Measurements from ENCODE around the gene MCF2L.
"Not testable (repeated sequence)": the region's sequence is repeated elsewhere in the genome, so short reads cannot be mapped to it uniquely, and the experiment has no call there.

MCF2L gene

DNA sequence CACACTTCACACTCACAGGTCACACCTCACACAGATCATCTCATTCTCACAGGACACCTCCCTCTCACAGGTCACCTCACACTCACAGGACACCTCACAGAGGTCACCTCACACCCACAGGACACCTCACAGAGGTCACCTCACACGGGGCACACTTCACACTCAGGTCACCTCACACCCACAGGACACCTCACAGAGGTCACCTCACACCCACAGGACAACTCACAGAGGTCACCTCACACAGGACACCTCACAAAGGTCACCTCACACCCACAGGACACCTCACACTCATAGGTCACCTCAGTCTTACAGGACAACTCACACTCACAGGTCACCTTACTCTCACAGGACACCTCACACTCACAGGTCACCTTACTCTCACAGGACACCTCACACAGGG is 143.5 kb downstream of the MCF2L start:
- DNase-seq (ENCODE audit: low read depth, low spot score): not testable (repeated sequence)

DNA sequence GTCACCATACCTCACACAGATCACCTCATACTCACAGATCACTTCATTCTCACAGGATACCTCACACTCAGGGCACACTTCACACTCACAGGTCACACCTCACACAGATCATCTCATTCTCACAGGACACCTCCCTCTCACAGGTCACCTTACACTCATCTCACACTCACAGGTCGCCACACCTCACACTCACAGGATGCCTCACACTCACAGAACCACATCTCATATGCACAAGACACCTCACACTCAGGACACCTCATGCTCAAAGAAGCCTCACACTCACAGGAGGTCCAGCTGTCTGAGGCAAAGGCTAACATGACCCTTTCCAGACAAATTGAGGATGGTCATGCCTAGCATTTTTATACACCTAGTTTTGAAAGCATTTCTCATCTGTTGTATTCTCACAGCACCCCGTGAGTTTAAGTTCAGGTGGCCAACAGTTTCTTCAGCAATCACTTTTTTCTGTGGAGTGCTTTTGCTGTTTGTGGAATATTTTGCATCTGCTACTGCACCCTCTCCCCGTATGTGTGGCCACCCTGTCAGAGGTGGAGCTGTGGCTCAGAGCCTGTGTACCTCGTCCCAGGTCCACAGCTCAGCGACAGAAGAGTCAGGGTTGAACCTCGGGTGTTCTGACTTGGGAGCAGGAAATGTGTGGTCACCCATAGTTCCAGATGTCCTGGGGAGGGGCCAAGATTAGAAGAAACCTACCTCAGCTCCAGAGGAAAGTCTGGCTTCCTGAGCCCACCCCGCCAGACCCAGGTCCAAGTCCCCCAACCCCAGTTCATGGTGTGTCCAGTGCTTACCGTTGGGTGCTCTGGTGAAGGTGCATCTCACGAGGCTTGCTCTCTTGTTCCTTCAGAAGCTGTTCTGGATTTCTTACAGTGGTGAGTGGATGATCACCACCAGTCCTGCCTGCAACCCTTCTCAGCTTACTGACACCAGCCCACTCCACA is 144.2 kb downstream of the MCF2L start:
- no peak for DNase-seq (ENCODE audit: low read depth, low spot score)

DNA sequence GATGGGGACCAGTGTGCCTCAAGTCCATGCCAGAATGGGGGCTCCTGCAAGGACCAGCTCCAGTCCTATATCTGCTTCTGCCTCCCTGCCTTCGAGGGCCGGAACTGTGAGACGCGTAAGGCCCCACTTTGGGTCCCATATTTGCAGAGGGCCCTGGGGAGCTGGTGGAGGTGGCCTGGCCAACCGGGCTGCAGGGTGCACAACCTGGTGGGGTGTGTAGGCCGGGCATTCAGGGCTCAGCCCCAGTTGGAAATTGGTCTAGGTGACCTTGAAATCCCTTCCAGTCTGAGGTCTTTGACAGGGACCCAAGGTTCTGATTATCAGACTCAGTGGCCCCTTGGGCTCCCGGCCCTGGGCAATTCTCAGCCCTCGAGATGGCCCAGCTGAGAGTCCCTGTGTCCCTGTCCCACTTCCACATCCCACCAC is 144.8 kb downstream of the MCF2L start:
- no peak for DNase-seq (ENCODE audit: low read depth, low spot score)

DNA sequence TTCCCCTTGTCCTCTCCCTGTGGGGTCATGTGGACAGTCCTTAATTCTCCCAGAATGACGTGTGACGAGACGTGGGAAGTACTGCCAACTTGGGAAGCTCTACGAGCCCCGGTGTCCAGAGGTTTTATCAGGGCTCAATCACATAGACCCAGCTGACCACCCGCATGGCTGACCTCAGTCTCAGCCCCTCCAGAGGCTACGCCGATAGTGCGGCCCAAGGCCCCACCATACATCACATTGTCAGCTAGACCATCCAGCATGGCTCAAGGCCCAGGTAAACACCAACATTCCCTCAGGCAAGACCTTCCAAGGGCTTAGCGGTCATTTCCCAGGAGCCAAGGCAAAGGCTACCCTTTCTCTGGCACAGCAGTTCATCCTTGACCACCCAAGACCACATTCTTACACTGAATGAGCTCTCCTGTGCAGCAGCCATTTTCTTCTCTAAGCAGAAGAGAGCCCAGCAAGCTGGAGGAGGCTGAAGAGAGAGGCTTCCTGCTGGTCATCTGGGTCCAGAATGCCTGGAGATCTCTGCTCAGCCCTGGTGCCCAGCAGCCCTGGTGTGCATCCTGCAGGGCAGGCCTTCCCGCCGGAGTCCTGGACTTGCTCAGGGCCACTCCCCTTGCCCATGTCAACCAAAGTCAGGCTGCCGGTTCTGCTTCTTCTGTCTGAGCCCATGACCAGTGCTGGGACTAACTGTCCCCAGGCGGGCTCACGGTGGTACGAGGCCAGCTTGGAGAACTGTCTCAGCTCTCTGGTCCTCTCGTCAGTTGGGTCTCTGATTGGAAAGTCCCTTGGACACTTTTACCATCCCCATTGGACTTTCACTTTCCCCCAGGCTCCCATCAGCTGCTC is 145.7 kb downstream of the MCF2L start:
- no peak for DNase-seq (ENCODE audit: low read depth, low spot score)

DNA sequence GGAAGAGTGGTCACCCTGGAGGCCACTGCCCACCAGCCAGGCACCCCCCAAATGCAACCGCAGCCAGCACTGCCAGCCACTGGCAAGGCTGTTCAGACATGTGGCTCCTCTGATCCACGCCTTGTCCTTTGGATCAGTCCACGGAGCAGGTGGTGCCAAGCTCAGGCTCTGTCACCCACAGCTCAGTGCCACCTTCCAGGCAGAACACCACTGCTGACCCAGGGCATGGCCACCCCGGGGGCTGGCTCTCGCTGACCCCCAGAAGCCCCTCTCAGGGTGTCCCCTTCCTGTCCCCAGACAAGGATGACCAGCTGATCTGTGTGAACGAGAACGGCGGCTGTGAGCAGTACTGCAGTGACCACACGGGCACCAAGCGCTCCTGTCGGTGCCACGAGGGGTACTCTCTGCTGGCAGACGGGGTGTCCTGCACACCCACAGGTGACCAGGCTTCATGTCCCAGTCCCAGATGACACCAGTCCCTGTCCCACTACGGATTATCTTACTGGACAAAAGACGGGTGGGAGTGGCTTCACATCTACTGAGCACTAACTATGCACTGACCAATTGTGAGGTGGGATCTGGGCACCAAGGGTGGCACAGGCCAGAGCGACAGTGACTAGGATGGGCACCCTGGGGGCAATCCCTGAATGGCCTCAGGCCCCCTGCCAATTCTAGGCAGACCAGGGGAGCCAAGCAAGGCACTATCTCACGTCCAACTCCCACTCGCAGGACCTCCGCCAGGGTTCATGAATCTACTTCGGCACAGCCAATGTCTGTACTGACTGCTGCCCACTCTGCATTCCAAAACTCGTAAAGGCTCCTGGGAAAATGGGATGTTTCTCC is 146.6 kb downstream of the MCF2L start:
- DNase-seq (ENCODE audit: low read depth, low spot score): no peak

DNA sequence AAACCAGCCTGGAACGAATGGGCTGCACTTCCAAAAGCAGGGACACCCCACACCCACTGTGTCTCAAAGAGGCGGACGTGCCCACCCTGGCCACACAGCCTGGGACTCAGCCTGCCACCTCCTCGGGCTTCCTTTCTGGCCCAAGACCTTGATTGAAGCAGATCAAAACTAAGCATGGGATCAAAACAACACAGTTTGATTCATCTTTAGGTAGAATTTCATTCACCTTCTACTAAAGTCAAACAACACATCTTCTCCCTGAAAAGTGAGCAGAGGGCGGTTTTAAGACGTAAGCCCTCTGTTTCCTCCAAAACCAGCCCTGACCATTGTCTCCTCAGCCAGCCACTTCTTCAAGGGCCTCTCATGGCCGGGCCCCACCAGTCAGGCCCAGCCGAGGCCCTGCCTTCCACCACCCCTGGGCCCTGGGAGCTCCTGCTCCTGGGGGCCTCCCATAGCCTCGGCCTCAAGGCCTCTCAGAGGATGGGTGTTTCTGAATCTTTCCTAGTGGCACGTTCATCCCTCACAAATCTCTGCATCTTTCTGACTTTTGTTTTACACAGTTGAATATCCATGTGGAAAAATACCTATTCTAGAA is 147.3 kb downstream of the MCF2L start:
- no peak for DNase-seq (ENCODE audit: low read depth, low spot score)

DNA sequence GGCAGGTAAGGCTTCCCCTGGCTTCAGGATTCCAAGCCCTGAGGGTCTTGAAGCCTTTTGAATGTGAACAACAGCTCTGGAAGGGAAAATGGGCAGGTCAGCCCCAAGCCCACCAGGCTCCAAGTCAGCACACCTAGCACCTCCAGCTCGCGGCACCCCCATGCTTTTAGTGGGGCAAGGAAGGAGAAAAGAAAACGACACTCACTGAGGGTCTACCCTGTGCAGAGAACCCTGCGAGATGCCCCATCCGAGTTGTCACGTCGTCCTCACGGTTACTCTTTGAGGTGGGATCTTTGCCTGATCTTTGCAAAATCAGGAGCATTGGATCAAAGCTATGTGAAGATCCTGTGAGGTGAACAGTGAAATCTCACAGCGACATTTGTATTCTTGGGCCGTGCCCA is 147.9 kb downstream of the MCF2L start:
- DNase-seq (ENCODE audit: low read depth, low spot score): no peak

DNA sequence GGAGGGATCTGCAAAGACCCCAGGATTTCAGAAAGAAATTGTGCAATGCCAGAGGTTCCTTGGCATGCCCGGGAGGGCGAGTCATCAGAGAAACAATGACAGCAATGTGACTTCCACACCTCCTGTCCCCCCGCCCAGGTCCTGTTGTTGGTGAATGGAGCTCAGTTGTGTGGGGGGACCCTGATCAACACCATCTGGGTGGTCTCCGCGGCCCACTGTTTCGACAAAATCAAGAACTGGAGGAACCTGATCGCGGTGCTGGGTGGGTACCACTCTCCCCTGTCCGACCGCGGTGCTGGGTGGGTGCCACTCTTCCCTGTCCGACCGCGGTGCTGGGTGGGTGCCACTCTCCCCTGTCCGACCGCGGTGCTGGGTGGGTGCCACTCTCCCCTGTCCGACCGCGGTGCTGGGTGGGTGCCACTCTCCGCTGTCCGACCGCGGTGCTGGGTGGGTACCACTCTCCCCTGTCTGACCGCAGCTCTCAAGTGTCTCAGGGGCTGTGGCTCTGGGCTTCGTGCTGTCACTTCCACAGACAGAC is 148.4 kb downstream of the MCF2L start:
- DNase-seq (ENCODE audit: low read depth, low spot score): no peak

DNA sequence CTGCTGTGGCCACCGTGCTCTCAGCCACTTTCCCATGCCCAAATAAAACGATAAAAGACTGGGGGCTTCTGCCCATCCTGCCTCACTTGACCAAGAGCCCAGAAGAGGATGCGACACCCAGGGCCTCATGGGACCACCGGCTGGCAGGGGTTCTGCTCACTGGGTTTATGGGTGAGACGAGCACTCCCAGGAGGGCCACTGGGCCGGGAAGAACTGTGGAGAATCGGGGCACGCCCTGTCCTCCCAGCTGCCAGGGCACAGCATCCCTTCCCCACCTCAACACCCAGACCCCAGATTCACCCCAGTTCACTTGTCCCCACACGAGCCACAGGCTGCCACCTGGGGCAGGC is 148.9 kb downstream of the MCF2L start:
- no peak for DNase-seq (ENCODE audit: low read depth, low spot score)

DNA sequence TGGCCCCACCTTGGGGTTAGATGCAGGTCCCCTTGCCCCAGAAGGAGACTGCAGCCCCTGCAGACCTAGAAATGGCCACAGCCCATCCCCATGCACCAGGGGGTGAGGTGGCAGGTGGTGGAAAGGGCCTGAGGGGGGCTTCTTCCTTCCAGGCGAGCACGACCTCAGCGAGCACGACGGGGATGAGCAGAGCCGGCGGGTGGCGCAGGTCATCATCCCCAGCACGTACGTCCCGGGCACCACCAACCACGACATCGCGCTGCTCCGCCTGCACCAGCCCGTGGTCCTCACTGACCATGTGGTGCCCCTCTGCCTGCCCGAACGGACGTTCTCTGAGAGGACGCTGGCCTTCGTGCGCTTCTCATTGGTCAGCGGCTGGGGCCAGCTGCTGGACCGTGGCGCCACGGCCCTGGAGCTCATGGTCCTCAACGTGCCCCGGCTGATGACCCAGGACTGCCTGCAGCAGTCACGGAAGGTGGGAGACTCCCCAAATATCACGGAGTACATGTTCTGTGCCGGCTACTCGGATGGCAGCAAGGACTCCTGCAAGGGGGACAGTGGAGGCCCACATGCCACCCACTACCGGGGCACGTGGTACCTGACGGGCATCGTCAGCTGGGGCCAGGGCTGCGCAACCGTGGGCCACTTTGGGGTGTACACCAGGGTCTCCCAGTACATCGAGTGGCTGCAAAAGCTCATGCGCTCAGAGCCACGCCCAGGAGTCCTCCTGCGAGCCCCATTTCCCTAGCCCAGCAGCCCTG is 149.4 kb downstream of the MCF2L start:
- no peak for DNase-seq (ENCODE audit: low read depth, low spot score)

DNA sequence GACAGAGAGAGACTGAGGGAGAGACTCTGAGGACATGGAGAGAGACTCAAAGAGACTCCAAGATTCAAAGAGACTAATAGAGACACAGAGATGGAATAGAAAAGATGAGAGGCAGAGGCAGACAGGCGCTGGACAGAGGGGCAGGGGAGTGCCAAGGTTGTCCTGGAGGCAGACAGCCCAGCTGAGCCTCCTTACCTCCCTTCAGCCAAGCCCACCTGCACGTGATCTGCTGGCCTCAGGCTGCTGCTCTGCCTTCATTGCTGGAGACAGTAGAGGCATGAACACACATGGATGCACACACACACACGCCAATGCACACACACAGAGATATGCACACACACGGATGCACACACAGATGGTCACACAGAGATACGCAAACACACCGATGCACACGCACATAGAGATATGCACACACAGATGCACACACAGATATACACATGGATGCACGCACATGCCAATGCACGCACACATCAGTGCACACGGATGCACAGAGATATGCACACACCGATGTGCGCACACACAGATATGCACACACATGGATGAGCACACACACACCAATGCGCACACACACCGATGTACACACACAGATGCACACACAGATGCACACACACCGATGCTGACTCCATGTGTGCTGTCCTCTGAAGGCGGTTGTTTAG is 150.3 kb downstream of the MCF2L start:
- DNase-seq (ENCODE audit: low read depth, low spot score): no peak

DNA sequence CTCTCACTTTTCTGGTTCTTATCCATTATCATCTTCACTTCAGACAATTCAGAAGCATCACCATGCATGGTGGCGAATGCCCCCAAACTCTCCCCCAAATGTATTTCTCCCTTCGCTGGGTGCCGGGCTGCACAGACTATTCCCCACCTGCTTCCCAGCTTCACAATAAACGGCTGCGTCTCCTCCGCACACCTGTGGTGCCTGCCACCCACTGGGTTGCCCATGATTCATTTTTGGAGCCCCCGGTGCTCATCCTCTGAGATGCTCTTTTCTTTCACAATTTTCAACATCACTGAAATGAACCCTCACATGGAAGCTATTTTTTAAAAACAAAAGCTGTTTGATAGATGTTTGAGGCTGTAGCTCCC is 150.8 kb downstream of the MCF2L start:
- DNase-seq (ENCODE audit: low read depth, low spot score): no peak

DNA sequence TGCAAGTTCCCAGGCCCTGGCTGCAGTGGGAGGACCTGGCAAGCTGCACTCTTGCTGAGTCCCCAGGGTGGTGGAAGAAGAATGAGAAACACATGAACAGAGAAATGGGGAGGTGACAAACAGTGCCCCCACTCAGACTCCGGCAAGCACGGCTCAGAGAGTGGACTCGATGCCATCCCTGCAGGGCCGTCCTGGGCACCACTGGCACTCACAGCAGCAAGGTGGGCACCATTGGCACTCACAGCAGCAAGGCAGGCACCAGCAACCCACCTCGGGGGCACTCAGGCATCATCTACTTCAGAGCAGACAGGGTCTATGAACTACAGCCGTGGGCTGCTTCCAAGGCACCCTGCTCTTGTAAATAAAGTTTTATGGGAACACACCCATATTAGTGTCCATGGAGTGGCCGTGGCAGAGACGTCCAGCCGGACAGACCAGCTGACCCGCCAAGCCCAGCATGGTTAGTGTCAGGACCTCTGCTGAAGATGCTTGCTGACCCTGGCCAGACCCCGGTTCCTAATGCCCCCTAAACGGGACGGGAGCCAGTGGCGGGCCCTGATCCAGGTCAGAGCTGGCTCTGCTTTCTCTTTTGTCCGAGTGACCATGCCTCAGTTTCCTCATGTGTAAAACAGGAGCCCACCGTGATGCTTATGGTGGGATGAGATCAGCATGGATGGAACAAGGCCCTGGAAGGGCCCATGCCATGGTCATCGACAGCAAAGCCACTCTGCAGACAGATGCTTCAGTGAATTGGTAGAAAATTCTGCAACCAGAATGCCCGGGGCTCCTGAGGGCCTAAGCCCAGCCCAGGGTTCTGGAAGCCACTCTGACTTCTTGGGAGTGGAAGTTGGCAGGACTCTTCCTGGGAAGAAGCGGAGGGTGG is 151.5 kb downstream of the MCF2L start:
- DNase-seq (ENCODE audit: low read depth, low spot score): no peak

DNA sequence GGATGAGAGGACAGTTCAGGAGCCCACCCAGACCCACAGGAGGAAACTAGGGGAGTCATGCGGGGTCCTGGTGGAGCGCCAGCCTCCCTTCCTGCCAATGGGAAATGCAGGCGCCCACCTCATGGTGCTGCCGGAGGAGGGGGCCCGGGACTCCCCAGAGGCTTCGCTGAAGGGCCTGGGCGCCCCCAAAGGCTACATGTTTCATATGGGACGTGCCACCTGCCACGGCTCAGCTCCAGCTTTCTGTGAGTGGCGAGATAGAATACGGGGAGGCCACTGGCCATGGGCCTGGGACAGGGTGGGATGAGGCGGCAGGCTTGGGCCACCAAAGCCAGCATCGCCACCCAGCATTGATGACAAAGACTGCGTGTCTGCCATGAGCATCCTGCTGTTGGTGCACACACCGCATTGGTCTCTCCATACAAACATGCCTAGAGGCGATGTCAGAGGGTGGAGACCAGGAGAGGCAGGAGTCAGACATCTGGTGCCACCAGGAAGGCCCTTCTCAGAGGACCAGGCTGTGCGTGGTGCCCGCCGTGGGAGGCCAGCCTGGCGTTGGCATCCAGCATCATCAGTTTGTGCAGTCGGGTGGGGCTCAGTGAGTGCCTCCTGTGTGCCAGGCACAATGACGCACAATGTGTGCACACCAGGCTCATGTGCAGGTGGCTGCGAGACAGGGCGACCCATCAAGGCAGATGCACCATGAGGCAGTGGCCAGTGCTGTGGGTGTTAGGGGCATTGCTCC is 152.3 kb downstream of the MCF2L start:
- DNase-seq (ENCODE audit: low read depth, low spot score): no peak

DNA sequence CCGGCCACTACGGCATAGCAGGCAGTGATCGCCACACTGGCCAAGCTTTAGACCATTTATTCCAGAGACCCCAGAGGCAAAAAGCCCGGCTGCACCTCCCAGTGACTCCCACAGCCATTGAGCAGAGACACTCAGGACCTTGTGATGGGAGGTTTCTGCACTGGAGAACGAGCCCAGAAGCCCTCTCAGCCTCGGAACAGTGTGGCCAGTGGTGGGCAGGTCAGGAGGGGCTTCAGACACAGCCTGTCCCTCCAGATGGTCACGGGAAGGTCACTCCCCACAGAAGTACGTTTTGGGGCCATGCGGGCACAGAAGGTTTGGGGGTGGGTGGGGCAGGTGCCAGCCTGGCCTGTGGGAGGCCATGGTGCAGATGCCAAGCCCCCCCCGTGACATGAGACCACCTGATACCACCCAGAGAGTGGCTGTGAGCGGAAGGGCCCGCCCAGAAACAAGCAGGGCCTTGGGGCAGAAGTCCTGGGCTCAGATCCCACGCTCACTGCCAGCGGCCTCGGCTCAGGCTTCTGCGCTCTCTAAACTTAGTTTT is 153.0 kb downstream of the MCF2L start:
- no peak for DNase-seq (ENCODE audit: low read depth, low spot score)

DNA sequence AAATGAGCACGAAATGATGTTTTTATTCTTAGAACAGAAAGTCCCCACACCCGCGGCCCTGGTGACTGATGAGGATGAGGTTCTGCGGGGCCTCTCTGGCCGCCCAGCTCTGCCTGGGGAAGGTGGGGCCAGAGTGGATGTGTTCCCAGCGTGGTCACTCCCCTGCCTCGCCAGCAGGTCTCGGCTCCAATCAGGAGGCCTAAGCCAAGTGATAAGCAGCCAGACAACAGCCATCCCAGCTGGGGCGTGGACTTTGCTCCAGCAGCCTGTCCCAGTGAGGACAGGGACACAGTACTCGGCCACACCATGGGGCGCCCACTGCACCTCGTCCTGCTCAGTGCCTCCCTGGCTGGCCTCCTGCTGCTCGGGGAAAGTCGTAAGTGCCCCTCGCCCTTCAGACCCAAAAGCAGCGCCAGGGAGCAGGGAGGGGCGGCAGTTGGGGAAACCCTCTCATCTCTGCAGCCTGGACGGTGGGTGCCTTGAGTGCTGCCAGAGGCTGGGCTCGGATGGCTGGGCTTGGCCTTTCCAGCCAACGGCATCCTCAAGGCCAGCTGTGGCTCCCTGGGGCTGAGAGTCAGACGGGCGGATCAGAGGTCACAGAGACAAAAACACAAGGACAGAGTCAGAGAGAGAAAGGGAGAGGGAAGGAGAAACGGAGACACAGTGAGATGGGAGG is 153.7 kb downstream of the MCF2L start, which contains the start of gene F10:
TSS of gene F10 (plus strand) at position 250 of the 676 bp plus-strand sequence. CDS start at position 307, 57 bp downstream.
- peak; percentile 29 for DNase-seq (ENCODE audit: low read depth, low spot score)
